ENCODE measurements around the gene FXYD2. TPM values are rescaled to one million over a fixed set of nuclear protein-coding genes. Genes with fewer than 3 reads are reported as not detected.

Gene FXYD2
- total and polyA plus RNA-seq, 2 donors from 2014 or later: 2,527 to 9,664 TPM

DNA sequence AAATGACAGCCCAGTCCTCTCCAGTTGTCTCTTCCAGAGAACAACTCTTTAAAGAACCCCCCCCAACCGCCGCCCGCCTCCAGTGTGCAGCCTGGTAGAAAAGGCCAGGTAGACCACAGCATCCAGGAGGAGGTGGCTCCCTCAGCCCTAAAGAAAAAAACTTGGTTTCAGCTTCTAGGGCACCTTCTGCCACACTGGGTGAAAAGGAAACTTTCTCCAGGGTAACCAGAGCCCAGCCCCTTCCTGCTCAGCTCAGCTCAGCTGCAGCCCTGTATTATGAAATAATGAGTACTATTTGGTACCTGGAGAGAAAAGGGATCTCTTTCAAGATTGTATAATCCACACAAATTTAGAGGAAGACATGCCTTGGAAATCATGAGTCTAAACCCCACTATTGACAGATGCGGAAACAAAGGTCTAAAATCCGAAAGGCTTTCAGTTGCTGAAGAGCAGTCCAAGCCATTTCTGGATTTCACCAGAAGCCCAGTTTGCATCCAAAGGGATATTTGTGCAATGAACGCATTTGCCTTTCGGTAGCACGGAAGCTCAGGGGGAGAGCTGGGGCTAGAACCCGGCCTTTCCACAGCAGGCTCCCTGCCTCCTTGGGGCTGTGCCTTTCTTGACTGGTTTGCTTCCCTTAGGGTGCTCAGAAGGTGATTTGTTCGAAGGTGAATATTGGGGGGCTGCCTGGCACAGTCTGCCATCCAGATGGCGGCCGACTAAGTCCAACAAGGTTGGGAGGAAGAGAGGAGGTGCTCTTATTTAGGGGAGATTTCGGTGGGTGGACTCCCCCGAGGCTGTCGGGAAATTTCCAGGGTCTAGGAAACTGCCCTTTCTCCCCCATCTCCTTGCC is 48.7 kb upstream of the FXYD2 start:
- no peak overlapping the region for H3K4me3 ChIP-seq (ENCODE audit: low read length in 3 of 3)
- H3K36me3 ChIP-seq (ENCODE audit: control insufficient read depth in 2 of 3, insufficient read depth in 3 of 3, low read length in 3 of 3): no peaks in the 10 kb centered on the region
- intact Hi-C loops (cut with DNase I): no loop called here
- no peaks in the 10 kb centered on the region for H3K27me3 ChIP-seq (ENCODE audit: control insufficient read depth, insufficient read depth, low read length)
- FAIRE-seq (no peak), DNase-seq (no peak)
- H3K27ac ChIP-seq (ENCODE audit: low read depth in 2 of 2, low read length in 2 of 2): peak overlapping the region in 1 of 2 donors; percentile 48
- no peak overlapping the region for H3K9ac ChIP-seq (ENCODE audit: low read length in 3 of 3)
- H3K4me1 ChIP-seq (ENCODE audit: control insufficient read depth in 2 of 3, insufficient read depth in 2 of 3, low read depth in 1 of 3, low read length in 3 of 3): peaks cover 3 to 20% (median 14%) of the 10 kb centered on the region in 3 donors
- H3K9me3 ChIP-seq (ENCODE audit: control insufficient read depth in 2 of 3, insufficient read depth in 1 of 3, low read length in 3 of 3): no peaks in the 10 kb centered on the region
- TF ChIP-seq, protein P1, sequence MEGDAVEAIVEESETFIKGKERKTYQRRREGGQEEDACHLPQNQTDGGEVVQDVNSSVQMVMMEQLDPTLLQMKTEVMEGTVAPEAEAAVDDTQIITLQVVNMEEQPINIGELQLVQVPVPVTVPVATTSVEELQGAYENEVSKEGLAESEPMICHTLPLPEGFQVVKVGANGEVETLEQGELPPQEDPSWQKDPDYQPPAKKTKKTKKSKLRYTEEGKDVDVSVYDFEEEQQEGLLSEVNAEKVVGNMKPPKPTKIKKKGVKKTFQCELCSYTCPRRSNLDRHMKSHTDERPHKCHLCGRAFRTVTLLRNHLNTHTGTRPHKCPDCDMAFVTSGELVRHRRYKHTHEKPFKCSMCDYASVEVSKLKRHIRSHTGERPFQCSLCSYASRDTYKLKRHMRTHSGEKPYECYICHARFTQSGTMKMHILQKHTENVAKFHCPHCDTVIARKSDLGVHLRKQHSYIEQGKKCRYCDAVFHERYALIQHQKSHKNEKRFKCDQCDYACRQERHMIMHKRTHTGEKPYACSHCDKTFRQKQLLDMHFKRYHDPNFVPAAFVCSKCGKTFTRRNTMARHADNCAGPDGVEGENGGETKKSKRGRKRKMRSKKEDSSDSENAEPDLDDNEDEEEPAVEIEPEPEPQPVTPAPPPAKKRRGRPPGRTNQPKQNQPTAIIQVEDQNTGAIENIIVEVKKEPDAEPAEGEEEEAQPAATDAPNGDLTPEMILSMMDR (IDR thresholded peaks at IDR 0.05; ENCODE audit: borderline replicate concordance, extremely low read depth, insufficient read depth): no peak

DNA sequence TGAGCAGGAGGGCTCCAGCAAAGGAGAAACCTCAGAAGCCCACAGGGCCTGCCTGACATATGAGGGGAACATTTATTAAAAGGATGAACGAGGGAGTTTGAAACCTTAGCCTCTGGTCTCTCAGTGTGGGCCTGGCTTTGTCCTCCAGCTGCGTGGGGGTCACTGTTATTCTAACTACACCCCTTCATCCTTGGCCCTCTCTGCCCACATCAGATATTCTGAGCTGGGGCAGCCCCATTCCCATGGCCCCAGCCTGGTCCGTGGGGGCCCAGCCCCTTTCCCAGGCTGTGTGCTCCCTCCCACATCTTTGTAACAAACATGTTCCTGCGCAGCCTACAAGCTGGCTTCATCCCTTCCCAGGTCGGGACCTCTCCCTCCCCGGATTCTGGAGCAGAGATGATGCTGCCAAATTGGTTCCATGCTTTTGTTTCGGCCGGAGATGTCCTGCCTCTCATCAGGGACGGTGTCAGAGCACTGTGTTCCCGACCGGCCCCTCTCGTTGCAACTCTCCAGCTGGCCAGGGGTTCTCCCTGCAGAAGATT is 47.9 kb upstream of the FXYD2 start:
- Histone ChIP-seq H3K27me3 (ENCODE audit: control insufficient read depth, insufficient read depth, low read length) (no peaks in the 10 kb centered on the region), H3K9ac (ENCODE audit: low read length in 3 of 3) (no peak overlapping the region), H3K9me3 (ENCODE audit: control insufficient read depth in 2 of 3, insufficient read depth in 1 of 3, low read length in 3 of 3) (no peaks in the 10 kb centered on the region), H3K4me3 (ENCODE audit: low read length in 3 of 3) (no peak overlapping the region), H3K27ac (ENCODE audit: low read depth in 2 of 2, low read length in 2 of 2) (peak overlapping the region in 1 of 2 donors; percentile 55), H3K36me3 (ENCODE audit: control insufficient read depth in 2 of 3, insufficient read depth in 3 of 3, low read length in 3 of 3) (no peaks in the 10 kb centered on the region), H3K4me1 (ENCODE audit: control insufficient read depth in 2 of 3, insufficient read depth in 2 of 3, low read depth in 1 of 3, low read length in 3 of 3) (peaks cover 3 to 20% (median 11%) of the 10 kb centered on the region in 3 donors)
- DNase-seq: peak in 4 of 5 donors; percentile 70 to 86 (median 76)
- FAIRE-seq: no peak
- intact Hi-C loops (cut with DNase I): no loop called here
- TF ChIP-seq, protein P1 (IDR thresholded peaks at IDR 0.05; ENCODE audit: borderline replicate concordance, extremely low read depth, insufficient read depth): no peak

DNA sequence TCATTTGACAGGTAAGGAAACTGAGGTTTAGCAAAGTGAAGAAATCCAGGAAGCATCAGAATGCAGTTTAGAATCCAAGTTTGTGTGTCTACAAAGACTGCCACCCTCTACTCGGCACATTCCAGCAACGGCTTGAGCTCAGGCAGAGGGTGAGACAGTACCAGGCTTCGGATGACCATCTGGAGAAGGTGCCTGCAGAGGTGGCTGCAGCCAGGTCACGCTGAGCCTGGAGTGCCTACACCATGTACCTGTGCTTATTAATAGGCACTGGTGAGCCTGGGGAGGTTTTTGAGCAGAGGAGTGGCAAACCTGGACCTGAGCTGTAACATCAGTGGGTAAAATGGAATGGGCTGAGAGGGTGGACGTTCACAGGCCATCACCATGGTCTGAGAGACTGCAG is 47.2 kb upstream of the FXYD2 start:
- Histone ChIP-seq H3K9ac (ENCODE audit: low read length in 3 of 3) (no peak overlapping the region), H3K27ac (ENCODE audit: low read depth in 2 of 2, low read length in 2 of 2) (no peak overlapping the region), H3K9me3 (ENCODE audit: control insufficient read depth in 2 of 3, insufficient read depth in 1 of 3, low read length in 3 of 3) (no peaks in the 10 kb centered on the region), H3K27me3 (ENCODE audit: control insufficient read depth, insufficient read depth, low read length) (no peaks in the 10 kb centered on the region), H3K4me1 (ENCODE audit: control insufficient read depth in 2 of 3, insufficient read depth in 2 of 3, low read depth in 1 of 3, low read length in 3 of 3) (peaks cover 3 to 15% (median 11%) of the 10 kb centered on the region in 3 donors), H3K4me3 (ENCODE audit: low read length in 3 of 3) (no peak overlapping the region), H3K36me3 (ENCODE audit: control insufficient read depth in 2 of 3, insufficient read depth in 3 of 3, low read length in 3 of 3) (no peaks in the 10 kb centered on the region)
- FAIRE-seq: no peak
- TF ChIP-seq, protein P1 (IDR thresholded peaks at IDR 0.05; ENCODE audit: borderline replicate concordance, extremely low read depth, insufficient read depth): no peak
- intact Hi-C loops (cut with DNase I): no loop called here
- no peak for DNase-seq

Measured in kidney (tissue), 14 donors.